HepG2 (cell line): Measurements from ENCODE around the gene PLET1. TPM values are rescaled to one million over a fixed set of nuclear protein-coding genes. Genes with fewer than 3 reads are reported as not detected.

Experiments
- ATAC-seq: fragments of 200-7000 bp; cut with Tn5 transposase; 3 replicates; pipeline ENCODE4 v1.9.1; 2020; ENCODE audit warnings: mild to moderate bottlenecking, moderate library complexity
- BruUV-seq: library from RNA; stranded (reverse); fragments of 400-500 nt; replicated peaks from 2 replicates; lab custom pipeline; 2021; lab: Mats Ljungman, UMichigan
- CTCF ChIA-PET: fragments of 300-600 bp; formaldehyde crosslinking; extraction: SDS; loops from one replicate; lab custom pipeline; 2021; ENCODE audit warnings: low total read pairs, inconsistent platforms, low intra/inter-chr PET ratio; lab: Yijun Ruan, JAX
- POLR2A ChIA-PET: fragments of 350-600 bp; sonication (Branson Sonifier 250); formaldehyde crosslinking; loops from one replicate; lab custom pipeline; 2020; ENCODE audit warnings: antibody characterized with exemption, inconsistent platforms; lab: Yijun Ruan, JAX
- DNase-seq: peaks from one replicate; pipeline ENCODE4 v3.0.0-alpha.2; 2015; ENCODE audit warnings: low spot score
- FAIRE-seq: peaks from 3 replicates; lab custom pipeline; 2011; peaks lifted over from hg19 to GRCh38; lab: Jason Lieb, UNC
- H2AFZ ChIP-seq: one replicate; pipeline ENCODE4 v1.6.1; 2011; ENCODE audit warnings: low read length, inconsistent platforms
- H3K27ac ChIP-seq: fragments of 300-600 bp; 3 replicates; pipeline ENCODE4 v1.8.0; 2011; ENCODE audit warnings: mixed run types, mild to moderate bottlenecking, mixed read lengths, low read length, inconsistent platforms; ENCODE audit not compliant: insufficient read depth; ENCODE audit errors: extremely low read length
- H3K27me3 ChIP-seq, 2 experiments: fragments of 200-600 bp in 1 of 2; 2 replicates in 1 of 2; 3 replicates in 1 of 2; pipeline versions ENCODE4 v1.6.0 to v1.8.0; 2011; ENCODE audit warnings: low read length in 2 of 2, mild to moderate bottlenecking in 2 of 2, moderate library complexity in 2 of 2, inconsistent platforms in 1 of 2; ENCODE audit not compliant: insufficient read depth in 2 of 2, control insufficient read depth in 1 of 2
- H3K36me3 ChIP-seq, 2 experiments: fragments of 200-600 bp in 1 of 2; replicated peaks in 1 of 2; 2 replicates in 1 of 2; 3 replicates in 1 of 2; pipeline versions ENCODE4 v1.5.1 to v1.8.0; 2011; ENCODE audit warnings: low read length in 2 of 2, inconsistent platforms in 1 of 2; ENCODE audit not compliant: insufficient read depth in 2 of 2, control insufficient read depth in 1 of 2
- H3K4me1 ChIP-seq: 2 replicates; pipeline ENCODE4 v1.5.1; 2012; ENCODE audit warnings: low read length, inconsistent platforms; ENCODE audit not compliant: insufficient read depth
- H3K4me2 ChIP-seq: 2 replicates; pipeline ENCODE4 v1.6.0; 2011; ENCODE audit warnings: low read depth, low read length, inconsistent platforms
- H3K4me3 ChIP-seq, 3 experiments: fragments of 200-600 bp in 1 of 3; sonication (generic), shearing (Covaris generic) in 1 of 3; replicated peaks in 1 of 3; 2 replicates each; pipeline ENCODE4 v1.5.1; 2011 to 2016; ENCODE audit warnings: low read length in 3 of 3, inconsistent platforms in 2 of 3, low read depth in 2 of 3, mild to moderate bottlenecking in 2 of 3, control low read depth in 1 of 3, mixed read lengths in 1 of 3; ENCODE audit not compliant: insufficient read depth in 1 of 3
- H3K79me2 ChIP-seq: one replicate; pipeline ENCODE4 v1.6.1; 2011; ENCODE audit warnings: low read length, inconsistent platforms; ENCODE audit not compliant: insufficient read depth
- H3K9ac ChIP-seq: 2 replicates; pipeline ENCODE4 v1.6.0; 2011; ENCODE audit warnings: mild to moderate bottlenecking, low read depth, low read length, inconsistent platforms; ENCODE audit not compliant: insufficient read depth
- H3K9me3 ChIP-seq: 2 replicates; pipeline ENCODE4 v1.5.1; 2012; ENCODE audit warnings: mild to moderate bottlenecking, low read length
- H4K20me1 ChIP-seq: 2 replicates; pipeline ENCODE4 v1.6.0; 2011; ENCODE audit warnings: inconsistent platforms, mild to moderate bottlenecking, low read length, moderate library complexity; ENCODE audit not compliant: insufficient read depth
- BORCS8-MEF2B ChIP-seq: sonication (generic); formaldehyde crosslinking; IDR thresholded peaks from 2 replicates; pipeline ENCODE4 v1.8.0; 2022; ENCODE audit warnings: mild to moderate bottlenecking, missing genetic modification reagents
- BRD4 ChIP-seq: sonication (generic); formaldehyde crosslinking; IDR thresholded peaks from 2 replicates; pipeline ENCODE4 v1.4.0; 2020; ENCODE audit warnings: missing genetic modification reagents
- CBX2 ChIP-seq, 2 experiments: fragments of 200-600 bp in 1 of 2; sonication (generic); formaldehyde crosslinking in 1 of 2; IDR thresholded peaks; 2 replicates each; pipeline versions ENCODE4 v1.7.0 to v1.8.1; 2018 to 2022; ENCODE audit warnings: low read depth in 2 of 2, low read length in 1 of 2, mild to moderate bottlenecking in 1 of 2, missing genetic modification reagents in 1 of 2
- ELF3 ChIP-seq: IDR thresholded peaks from 2 replicates; pipeline ENCODE4 v1.6.1; 2016; ENCODE audit warnings: missing genetic modification reagents, missing compliant biosample characterization
- IRX3 ChIP-seq: sonication (generic); formaldehyde crosslinking; IDR thresholded peaks from 2 replicates; pipeline ENCODE4 v1.8.1; 2023; ENCODE audit warnings: mild to moderate bottlenecking, low read depth, missing genetic modification reagents, borderline replicate concordance
- ZNF576 ChIP-seq: sonication (generic); formaldehyde crosslinking; IDR thresholded peaks from 2 replicates; pipeline ENCODE4 v1.4.0; 2020; ENCODE audit warnings: mild to moderate bottlenecking, missing genetic modification reagents
- WGBS: methylation state at CpG from one replicate; pipeline ENCODE4 v1.1.6; 2017; ENCODE audit warnings: low lambda C conversion rate; 5-methylcytosine and 5-hydroxymethylcytosine counted together
- in situ Hi-C: cut with HindIII; loops from 2 replicates; pipeline ENCODE4 v1.10.0; 2017; ENCODE audit warnings: low pct_unique_long_range_greater_than_20kb; ENCODE audit not compliant: extremely low pct_ligation_motif_present
- intact Hi-C: fragments of 100-400 bp; cut with micrococcal nuclease; formaldehyde crosslinking; loops from one replicate; pipeline ENCODE4 v1.10.0; 2022; ENCODE audit not compliant: unreplicated experiment
- polyA plus RNA-seq, 8 experiments: library from polyadenylated mRNA; depleted of rRNA in 3 of 8; stranded (reverse) in 7 of 8; unstranded in 1 of 8; fragments of >200 nt; fragmentation: Illumina TruSeq in 4 of 8; extraction: Trizol in 4 of 8; gene quantifications; 2 replicates each; pipeline versions ENCODE4 v1.2.1 to v1.2.3, GENCODE V29; 2011 to 2016; ENCODE audit warnings: low read depth in 4 of 8, missing spikeins in 1 of 8, mixed read lengths in 1 of 8; ENCODE audit not compliant: insufficient read depth in 1 of 8
- total RNA-seq, 5 experiments: library from RNA; depleted of rRNA; stranded (reverse); fragments of >200 nt; fragmentation: Illumina TruSeq; extraction: Trizol; gene quantifications; 2 replicates each; pipeline ENCODE4 v1.2.3, GENCODE V29; 2016; ENCODE audit warnings: low read depth in 1 of 5
- TF ChIP-seq, protein P1 (sequence below): sonication (generic); formaldehyde crosslinking; IDR thresholded peaks from 2 replicates; pipeline ENCODE4 v1.4.0; 2020; ENCODE audit warnings: missing genetic modification reagents, borderline replicate concordance
- TF ChIP-seq, protein P2 (sequence below): sonication (generic); formaldehyde crosslinking; IDR thresholded peaks from 2 replicates; pipeline ENCODE4 v1.5.1; 2020; ENCODE audit warnings: missing genetic modification reagents, mild to moderate bottlenecking, borderline replicate concordance

PLET1 gene
- total and polyA plus RNA-seq, 2 of the 13 experiments (the other 11 are each of a cell fraction or from before 2014, with no cell fraction given) = not detected

- TF ChIP-seq, protein P1, sequence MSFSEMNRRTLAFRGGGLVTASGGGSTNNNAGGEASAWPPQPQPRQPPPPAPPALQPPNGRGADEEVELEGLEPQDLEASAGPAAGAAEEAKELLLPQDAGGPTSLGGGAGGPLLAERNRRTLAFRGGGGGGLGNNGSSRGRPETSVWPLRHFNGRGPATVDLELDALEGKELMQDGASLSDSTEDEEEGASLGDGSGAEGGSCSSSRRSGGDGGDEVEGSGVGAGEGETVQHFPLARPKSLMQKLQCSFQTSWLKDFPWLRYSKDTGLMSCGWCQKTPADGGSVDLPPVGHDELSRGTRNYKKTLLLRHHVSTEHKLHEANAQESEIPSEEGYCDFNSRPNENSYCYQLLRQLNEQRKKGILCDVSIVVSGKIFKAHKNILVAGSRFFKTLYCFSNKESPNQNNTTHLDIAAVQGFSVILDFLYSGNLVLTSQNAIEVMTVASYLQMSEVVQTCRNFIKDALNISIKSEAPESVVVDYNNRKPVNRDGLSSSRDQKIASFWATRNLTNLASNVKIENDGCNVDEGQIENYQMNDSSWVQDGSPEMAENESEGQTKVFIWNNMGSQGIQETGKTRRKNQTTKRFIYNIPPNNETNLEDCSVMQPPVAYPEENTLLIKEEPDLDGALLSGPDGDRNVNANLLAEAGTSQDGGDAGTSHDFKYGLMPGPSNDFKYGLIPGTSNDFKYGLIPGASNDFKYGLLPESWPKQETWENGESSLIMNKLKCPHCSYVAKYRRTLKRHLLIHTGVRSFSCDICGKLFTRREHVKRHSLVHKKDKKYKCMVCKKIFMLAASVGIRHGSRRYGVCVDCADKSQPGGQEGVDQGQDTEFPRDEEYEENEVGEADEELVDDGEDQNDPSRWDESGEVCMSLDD (CRISPR knock-in tag) = no peak
- TF ChIP-seq IRX3 (CRISPR knock-in tag) (no peak), ELF3 (CRISPR knock-in tag) (no peak), ZNF576 (CRISPR knock-in tag) (no peak), BORCS8-MEF2B (CRISPR knock-in tag) (no peak), CBX2 (IDR thresholded peaks at IDR 0.05; ENCODE audit: low read depth, low read length) (no peak), CBX2 (CRISPR knock-in tag; IDR thresholded peaks at IDR 0.05; ENCODE audit: low read depth) (no peak)
Measured at GRCh38 chr11:112291191-112291590, 30.5 kb upstream of the PLET1 start (continued).

GRCh38 chr11:112290493-112290850 is 29.8 kb upstream of the PLET1 start:
- H3K9ac ChIP-seq = no peak overlapping the region
- H4K20me1 ChIP-seq = no peaks in the 10 kb centered on the region
- DNase-seq (no peak), FAIRE-seq (no peak), ATAC-seq (no peak)
- H3K79me2 ChIP-seq = no peaks in the 10 kb centered on the region
- 18% methylated on average over 4 of the region's 4 CpGs for WGBS
- H3K36me3 ChIP-seq = no peaks in the 10 kb centered on the region
- H3K9me3 ChIP-seq = no peaks in the 10 kb centered on the region
- no TSS peak for BruUV-seq
- in situ Hi-C loops = no loop called here
- peak overlapping the region; percentile 97 for H3K4me2 ChIP-seq
- ChIA-PET CTCF (interaction anchor here (1.1 to 2.9 kb wide), 2 partner anchors 164 to 265 kb away, joined by 4 to 15 read pairs; no protein-coding TSS in a partner anchor), POLR2A (no interaction called here)
- peaks cover 13% of the 10 kb centered on the region for H3K4me1 ChIP-seq
- no peak overlapping the region for H3K27ac ChIP-seq
- H2AFZ ChIP-seq = no peak overlapping the region
- no peak for TF ChIP-seq BRD4 (CRISPR knock-in tag)
- TF ChIP-seq, protein P2, sequence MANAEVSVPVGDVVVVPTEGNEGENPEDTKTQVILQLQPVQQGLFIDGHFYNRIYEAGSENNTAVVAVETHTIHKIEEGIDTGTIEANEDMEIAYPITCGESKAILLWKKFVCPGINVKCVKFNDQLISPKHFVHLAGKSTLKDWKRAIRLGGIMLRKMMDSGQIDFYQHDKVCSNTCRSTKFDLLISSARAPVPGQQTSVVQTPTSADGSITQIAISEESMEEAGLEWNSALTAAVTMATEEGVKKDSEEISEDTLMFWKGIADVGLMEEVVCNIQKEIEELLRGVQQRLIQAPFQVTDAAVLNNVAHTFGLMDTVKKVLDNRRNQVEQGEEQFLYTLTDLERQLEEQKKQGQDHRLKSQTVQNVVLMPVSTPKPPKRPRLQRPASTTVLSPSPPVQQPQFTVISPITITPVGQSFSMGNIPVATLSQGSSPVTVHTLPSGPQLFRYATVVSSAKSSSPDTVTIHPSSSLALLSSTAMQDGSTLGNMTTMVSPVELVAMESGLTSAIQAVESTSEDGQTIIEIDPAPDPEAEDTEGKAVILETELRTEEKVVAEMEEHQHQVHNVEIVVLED = 0 out of 2 replicates have a peak, but pooled peaks have one; percentile 4
- peaks cover 0 to 3% of the 10 kb centered on the region in 2 experiments; a peak in 2 of 5 replicates for H3K27me3 ChIP-seq
- H3K4me3 ChIP-seq = peak overlapping the region; percentile 51 to 77 (median 56)
- intact Hi-C loops = loop anchor here (1.0 kb wide), 1 partner anchor 999 kb away; no protein-coding TSS in a partner anchor
